Fibroblast of lung (primary cell): ENCODE results near the gene OAS3. TPM values are rescaled to one million over a fixed set of nuclear protein-coding genes. Genes with fewer than 3 reads are reported as not detected.

Experiments used
- DNase-seq, 2 donors: peaks; one replicate each; pipeline versions ENCODE4 v3.0.0 to v3.0.0-alpha.2; 2010; ENCODE audit warnings: low read depth in 2 of 2
- H2AFZ ChIP-seq: 2 replicates; pipeline ENCODE4 v1.5.1; 2012; ENCODE audit warnings: low read length, control low read depth, inconsistent platforms
- H3K27ac ChIP-seq: 2 replicates; pipeline ENCODE4 v1.5.1; 2011; ENCODE audit warnings: low read length, control low read depth; ENCODE audit not compliant: insufficient read depth
- H3K27me3 ChIP-seq: 2 replicates; pipeline ENCODE4 v1.5.1; 2011; ENCODE audit warnings: mild to moderate bottlenecking, low read length; ENCODE audit not compliant: control insufficient read depth, insufficient read depth
- H3K36me3 ChIP-seq: 2 replicates; pipeline ENCODE4 v1.5.1; 2011; ENCODE audit warnings: low read length; ENCODE audit not compliant: control insufficient read depth, insufficient read depth
- H3K4me1 ChIP-seq: 2 replicates; pipeline ENCODE4 v1.5.1; 2011; ENCODE audit warnings: low read length; ENCODE audit not compliant: control insufficient read depth, insufficient read depth; ENCODE audit errors: extremely low read depth
- H3K4me2 ChIP-seq: 2 replicates; pipeline ENCODE4 v1.5.1; 2011; ENCODE audit warnings: low read length, control low read depth; ENCODE audit not compliant: insufficient read depth; ENCODE audit errors: extremely low read depth
- H3K4me3 ChIP-seq, 4 experiments: fragments of 200-600 bp in 1 of 4; sonication (generic) in 1 of 4; replicated peaks in 1 of 4; 2 replicates each; pipeline ENCODE4 v1.5.1; 2011 to 2016; ENCODE audit warnings: low read length in 4 of 4, low read depth in 3 of 4, mild to moderate bottlenecking in 3 of 4, control low read depth in 2 of 4, inconsistent platforms in 1 of 4, mixed read lengths in 1 of 4; ENCODE audit not compliant: insufficient read depth in 1 of 4; ENCODE audit errors: control extremely low read depth in 1 of 4
- H3K79me2 ChIP-seq: 2 replicates; pipeline ENCODE4 v1.5.1; 2012; ENCODE audit warnings: mild to moderate bottlenecking, low read length, inconsistent platforms; ENCODE audit not compliant: control insufficient read depth, insufficient read depth
- H3K9ac ChIP-seq: 2 replicates; pipeline ENCODE4 v1.5.1; 2011; ENCODE audit warnings: mild to moderate bottlenecking, low read length, control low read depth; ENCODE audit not compliant: insufficient read depth
- H3K9me3 ChIP-seq: 2 replicates; pipeline ENCODE4 v1.5.1; 2012; ENCODE audit warnings: low read depth, low read length; ENCODE audit not compliant: control insufficient read depth, insufficient read depth
- H4K20me1 ChIP-seq: 2 replicates; pipeline ENCODE4 v1.5.1; 2011; ENCODE audit warnings: low read length; ENCODE audit not compliant: control insufficient read depth, insufficient read depth; ENCODE audit errors: extremely low read depth
- CTCF ChIP-seq, 2 donors: IDR thresholded peaks in 1 of 2; conservative IDR thresholded peaks in 1 of 2; 1 replicate in 1 of 2; 2 replicates in 1 of 2; pipeline ENCODE4 v1.5.1; 2011 to 2012; ENCODE audit warnings: low read length in 2 of 2, control low read depth in 1 of 2, inconsistent platforms in 1 of 2, low read depth in 1 of 2, mild to moderate bottlenecking in 1 of 2
- EZH2 ChIP-seq: IDR thresholded peaks from 2 replicates; pipeline ENCODE4 v1.5.1; 2012; ENCODE audit warnings: low read length, control low read depth, mild to moderate bottlenecking; ENCODE audit errors: missing control alignments
- polyA plus RNA-seq, 2 donors: library from polyadenylated mRNA; depleted of rRNA in 1 of 2; stranded (reverse) in 1 of 2; unstranded in 1 of 2; fragments of >200 nt; gene quantifications; 2 replicates each; pipeline ENCODE4 v1.2.1, GENCODE V29; 2011 to 2012; ENCODE audit warnings: missing spikeins in 1 of 2
- total RNA-seq: library from RNA; depleted of rRNA; stranded (reverse); fragments of >200 nt; gene quantifications from 2 replicates; pipeline ENCODE4 v1.2.1, GENCODE V29; 2014

The OAS3 gene
- total and polyA plus RNA-seq, 2 donors (not counting 1 experiment from before 2014, with no cell fraction given), result 3.5 to 7.0 TPM

DNA sequence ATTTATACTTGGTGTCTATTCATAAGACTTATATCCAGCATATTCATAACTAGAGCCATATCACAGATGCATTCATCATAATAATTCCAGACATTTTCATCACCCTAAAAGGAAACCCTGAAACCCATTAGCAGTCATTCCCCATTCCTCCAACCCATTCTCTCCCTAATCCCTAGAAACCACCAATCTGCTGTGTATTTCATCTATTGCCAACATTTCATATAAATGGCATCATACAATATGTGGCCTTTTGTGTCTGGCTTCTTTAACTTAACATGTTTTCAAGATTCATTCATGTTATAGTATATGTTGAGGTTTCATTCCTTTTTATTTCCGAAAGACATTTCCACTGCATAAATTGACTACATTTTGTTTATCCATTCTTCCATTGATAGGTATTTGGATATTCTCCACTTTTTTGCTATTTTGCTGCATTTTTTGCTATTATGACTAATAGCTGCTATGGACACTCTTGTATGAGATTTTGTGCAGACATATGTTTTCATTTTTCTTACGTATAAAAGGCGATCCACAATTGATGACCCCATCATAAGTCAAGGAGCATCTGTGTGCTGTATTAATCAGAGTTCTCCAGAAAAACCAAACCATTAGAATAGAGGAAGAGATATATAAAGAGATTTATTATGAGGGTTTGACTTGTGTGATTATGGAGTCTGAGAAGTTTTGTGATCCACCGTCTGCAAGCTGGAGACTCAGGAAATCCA, 34.9 kb downstream of the OAS3 start:
- H3K4me3 ChIP-seq, result no peak overlapping the region
- H3K36me3 ChIP-seq, result no peaks in the 10 kb centered on the region
- H3K9ac ChIP-seq, result no peak overlapping the region
- H3K9me3 ChIP-seq, result no peaks in the 10 kb centered on the region
- no peak for DNase-seq
- H3K27ac ChIP-seq, result no peak overlapping the region
- H3K4me2 ChIP-seq, result no peak overlapping the region
- peaks cover 2% of the 10 kb centered on the region for H3K4me1 ChIP-seq
- no peaks in the 10 kb centered on the region for H3K79me2 ChIP-seq
- no peaks in the 10 kb centered on the region for H4K20me1 ChIP-seq
- no peaks in the 10 kb centered on the region for H3K27me3 ChIP-seq
- no peak overlapping the region for H2AFZ ChIP-seq
- TF ChIP-seq CTCF (conservative IDR thresholded peaks at IDR 0.05 in 1 of 2, IDR thresholded peaks at IDR 0.05 in 1 of 2; ENCODE audit: low read depth in 1 of 2, low read length in 2 of 2) (no peak), EZH2 (no peak)

- H3K27me3 ChIP-seq, result no peaks in the 10 kb centered on the region
- H3K9ac ChIP-seq, result no peak overlapping the region
- H3K4me2 ChIP-seq, result no peak overlapping the region
- H3K4me3 ChIP-seq, result no peak overlapping the region
- no peak overlapping the region for H2AFZ ChIP-seq
- H3K9me3 ChIP-seq, result no peaks in the 10 kb centered on the region
- peaks cover 4% of the 10 kb centered on the region for H3K4me1 ChIP-seq
- H3K27ac ChIP-seq, result no peak overlapping the region
- no peaks in the 10 kb centered on the region for H3K79me2 ChIP-seq
- H4K20me1 ChIP-seq, result no peaks in the 10 kb centered on the region
- TF ChIP-seq CTCF (conservative IDR thresholded peaks at IDR 0.05 in 1 of 2, IDR thresholded peaks at IDR 0.05 in 1 of 2; ENCODE audit: low read depth in 1 of 2, low read length in 2 of 2), result no peak
- no peak for TF ChIP-seq EZH2
- DNase-seq, result no peak
- no peaks in the 10 kb centered on the region for H3K36me3 ChIP-seq
Measured at GRCh38 chr12:112973818-112974231, 35.6 kb downstream of the OAS3 start.

DNA sequence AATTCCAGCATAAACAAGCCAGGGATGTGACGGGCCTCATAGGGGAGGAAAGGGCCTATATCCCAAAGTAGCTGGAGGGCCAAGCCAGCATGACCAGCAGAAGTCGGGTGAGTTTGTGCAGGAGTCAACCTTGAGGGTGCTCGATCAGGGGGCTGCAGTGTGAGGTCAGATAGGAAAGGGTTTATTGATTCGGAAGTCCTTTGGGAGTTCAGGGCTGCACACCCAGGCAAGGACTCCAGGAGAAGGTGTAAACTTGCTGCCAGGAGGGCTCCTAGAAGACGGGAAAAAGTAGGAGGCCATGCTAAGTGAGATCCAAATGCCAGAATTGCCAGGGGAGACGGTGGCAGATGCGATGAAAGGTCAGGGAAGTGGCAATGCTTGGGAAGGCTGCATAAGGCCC, 36.6 kb downstream of the OAS3 start:
- Histone ChIP-seq H3K4me1 (peaks cover 4% of the 10 kb centered on the region), H3K9ac (no peak overlapping the region), H3K79me2 (no peaks in the 10 kb centered on the region), H3K4me2 (no peak overlapping the region), H3K27me3 (no peaks in the 10 kb centered on the region), H4K20me1 (no peaks in the 10 kb centered on the region), H3K36me3 (no peaks in the 10 kb centered on the region), H3K27ac (no peak overlapping the region), H2AFZ (no peak overlapping the region), H3K9me3 (no peaks in the 10 kb centered on the region), H3K4me3 (no peak overlapping the region)
- no peak for DNase-seq
- TF ChIP-seq CTCF (conservative IDR thresholded peaks at IDR 0.05 in 1 of 2, IDR thresholded peaks at IDR 0.05 in 1 of 2; ENCODE audit: low read depth in 1 of 2, low read length in 2 of 2) (no peak), EZH2 (no peak)
